Measurements from ENCODE around the gene TMEM233. TPM values are rescaled to one million over a fixed set of nuclear protein-coding genes. Genes with fewer than 3 reads are reported as not detected.
A peak's percentile ranks its signal among the peaks of the same experiment; 100 is the strongest.

Gene TMEM233
- total RNA-seq, 4 donors from 2014 or later, result 0.38 TPM; not detected in 3

DNA sequence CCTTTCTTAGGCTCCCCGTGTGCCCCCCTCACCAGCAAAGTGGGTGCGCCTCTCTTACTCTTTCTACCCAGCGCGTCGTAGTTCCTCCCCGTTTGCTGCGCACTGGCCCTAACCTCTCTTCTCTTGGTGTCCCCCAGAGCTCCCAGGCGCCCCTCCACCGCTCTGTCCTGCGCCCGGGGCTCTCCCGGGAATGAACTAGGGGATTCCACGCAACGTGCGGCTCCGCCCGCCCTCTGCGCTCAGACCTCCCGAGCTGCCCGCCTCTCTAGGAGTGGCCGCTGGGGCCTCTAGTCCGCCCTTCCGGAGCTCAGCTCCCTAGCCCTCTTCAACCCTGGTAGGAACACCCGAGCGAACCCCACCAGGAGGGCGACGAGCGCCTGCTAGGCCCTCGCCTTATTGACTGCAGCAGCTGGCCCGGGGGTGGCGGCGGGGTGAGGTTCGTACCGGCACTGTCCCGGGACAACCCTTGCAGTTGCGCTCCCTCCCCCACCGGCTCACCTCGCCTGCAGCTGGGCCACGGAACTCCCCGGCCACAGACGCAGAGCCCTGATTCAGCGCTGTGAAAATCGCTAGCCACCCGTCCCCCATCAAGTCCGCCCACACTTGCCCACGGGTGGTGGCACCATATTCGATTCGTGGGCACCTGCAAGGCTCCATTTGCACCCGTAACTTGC is 1.3 kb downstream of the TMEM233 start:
- no peaks in the 10 kb centered on the region for H3K36me3 ChIP-seq
- TF ChIP-seq POLR2A (IDR thresholded peaks at IDR 0.05) (no peak), CTCF (IDR thresholded peaks at IDR 0.05) (no peak)

DNA sequence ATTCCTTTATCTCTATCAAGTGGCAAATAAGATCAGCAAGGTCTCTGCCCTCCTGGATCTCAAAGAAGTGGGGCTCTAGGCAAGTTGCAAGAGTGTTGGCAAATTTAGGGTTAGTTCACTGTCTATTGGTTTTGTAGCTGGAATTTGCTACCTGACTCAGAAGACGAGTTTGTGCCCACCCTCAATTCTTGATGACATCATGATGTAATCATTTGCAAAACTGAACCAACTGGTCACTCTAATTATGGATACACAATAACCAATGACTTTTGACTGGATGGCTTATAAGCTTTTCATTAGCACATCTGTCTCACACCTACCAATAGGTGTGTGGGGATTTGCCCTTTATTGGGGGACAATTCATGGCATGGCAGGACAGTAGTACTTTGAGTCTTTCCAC is 4.6 kb downstream of the TMEM233 start:
- Histone ChIP-seq H3K27ac (no peak overlapping the region), H3K9me3 (no peaks in the 10 kb centered on the region), H3K27me3 (no peaks in the 10 kb centered on the region), H3K4me3 (no peak overlapping the region), H3K4me1 (no peaks in the 10 kb centered on the region), H3K36me3 (no peaks in the 10 kb centered on the region)
- TF ChIP-seq POLR2A (IDR thresholded peaks at IDR 0.05), result no peak
- TF ChIP-seq CTCF (IDR thresholded peaks at IDR 0.05), result no peak
- DNase-seq, result no peak

More for the DNA sequence above, 1.3 kb downstream of the TMEM233 start:
- H3K27ac ChIP-seq, result peak overlapping the region in 1 of 4 donors; percentile 4
- H3K4me1 ChIP-seq, result no peaks in the 10 kb centered on the region
- DNase-seq, result no peak
- no peaks in the 10 kb centered on the region for H3K27me3 ChIP-seq
- peak overlapping the region in 3 of 4 donors; percentile 3 to 36 (median 21) for H3K4me3 ChIP-seq
- no peaks in the 10 kb centered on the region for H3K9me3 ChIP-seq

DNA sequence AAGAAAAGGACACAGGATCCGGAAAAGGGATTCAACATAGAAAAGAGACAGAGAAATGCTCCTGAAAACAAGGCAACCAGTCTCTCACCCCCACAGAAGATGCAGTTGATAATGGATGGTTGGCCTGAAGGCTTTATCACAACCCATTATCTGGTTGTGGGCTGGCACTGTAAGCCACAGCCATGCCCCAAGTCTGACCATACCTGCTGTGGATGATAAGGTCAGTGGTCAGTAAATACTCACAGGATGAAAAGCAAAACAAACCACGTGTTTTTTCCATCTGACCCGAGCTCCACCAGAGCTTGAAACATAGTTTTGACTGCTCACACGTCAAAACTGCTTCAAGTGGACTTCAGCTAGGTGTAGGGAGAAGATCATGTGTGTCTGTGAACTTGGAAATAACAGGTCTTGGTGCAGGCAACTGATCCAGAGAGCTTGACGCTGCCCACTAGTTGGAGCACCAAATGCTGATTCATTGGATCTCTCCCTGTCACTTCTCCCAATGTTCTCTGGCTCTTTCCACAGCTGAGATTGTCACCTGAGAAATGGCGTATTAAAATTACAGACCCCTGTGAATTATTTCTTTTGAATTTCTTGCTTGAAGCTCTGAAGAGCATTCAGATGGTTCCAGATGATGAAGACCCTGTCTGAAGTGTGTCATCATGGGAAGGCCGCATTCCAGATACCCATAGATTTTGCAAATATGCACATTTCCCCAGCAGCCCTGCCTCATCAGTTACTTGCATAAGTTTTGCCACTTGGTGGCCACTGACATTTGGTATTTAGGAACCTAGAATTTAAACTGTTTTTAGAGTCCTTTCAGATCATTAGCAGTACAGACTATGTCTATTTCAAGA is 8.5 kb downstream of the TMEM233 start:
- TF ChIP-seq POLR2A (IDR thresholded peaks at IDR 0.05), result no peak
- TF ChIP-seq CTCF (IDR thresholded peaks at IDR 0.05), result no peak
- Histone ChIP-seq H3K27me3 (no peaks in the 10 kb centered on the region), H3K4me1 (no peaks in the 10 kb centered on the region), H3K36me3 (no peaks in the 10 kb centered on the region), H3K9me3 (no peaks in the 10 kb centered on the region), H3K27ac (no peak overlapping the region), H3K4me3 (no peak overlapping the region)
- no peak for DNase-seq

DNA sequence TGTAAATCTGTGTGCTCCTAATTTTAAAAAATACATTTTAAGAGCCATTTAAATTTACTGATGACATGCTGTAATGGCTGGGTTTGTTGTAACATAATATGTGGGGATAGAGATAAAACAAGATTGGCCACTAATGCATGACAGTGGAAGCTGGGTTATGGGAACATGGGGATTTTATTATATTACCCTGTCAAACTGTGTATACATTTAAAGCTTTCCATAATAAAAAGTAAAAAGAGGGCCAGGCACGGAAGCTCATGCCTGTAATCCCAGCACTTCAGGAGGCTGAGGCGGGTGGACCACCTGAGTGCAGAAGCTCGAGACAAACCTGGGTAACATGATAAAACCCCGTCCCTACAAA is 9.1 kb downstream of the TMEM233 start:
- H3K27ac ChIP-seq, result no peak overlapping the region
- H3K4me3 ChIP-seq, result no peak overlapping the region
- H3K27me3 ChIP-seq, result no peaks in the 10 kb centered on the region
- no peaks in the 10 kb centered on the region for H3K4me1 ChIP-seq
- H3K9me3 ChIP-seq, result no peaks in the 10 kb centered on the region
- H3K36me3 ChIP-seq, result no peaks in the 10 kb centered on the region
- TF ChIP-seq POLR2A (IDR thresholded peaks at IDR 0.05), result no peak
- no peak for TF ChIP-seq CTCF (IDR thresholded peaks at IDR 0.05)
- DNase-seq, result no peak

DNA sequence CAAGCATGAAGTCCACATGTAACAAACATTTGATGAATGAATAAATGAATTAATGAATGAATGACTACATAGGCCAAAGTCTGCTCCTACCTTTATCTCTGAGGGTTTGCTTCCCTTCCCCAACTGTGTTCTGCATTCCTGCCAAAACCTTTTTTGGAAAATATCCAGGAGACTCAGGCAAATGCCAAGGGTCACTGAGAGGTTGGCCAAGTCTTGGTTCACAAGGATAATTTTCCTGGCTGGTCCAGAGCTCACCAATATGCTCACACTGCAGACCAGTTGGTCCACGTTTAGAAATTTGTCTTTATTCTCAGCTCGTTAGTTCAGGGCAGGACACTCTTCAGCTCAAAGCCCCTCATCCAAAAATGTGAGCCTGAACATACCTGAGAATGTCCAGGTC is 10.2 kb downstream of the TMEM233 start:
- no peak for DNase-seq
- no peak overlapping the region for H3K27ac ChIP-seq
- no peaks in the 10 kb centered on the region for H3K27me3 ChIP-seq
- H3K9me3 ChIP-seq, result no peaks in the 10 kb centered on the region
- TF ChIP-seq POLR2A (IDR thresholded peaks at IDR 0.05) (no peak), CTCF (IDR thresholded peaks at IDR 0.05) (no peak)
- H3K4me3 ChIP-seq, result no peak overlapping the region
- no peaks in the 10 kb centered on the region for H3K36me3 ChIP-seq
- H3K4me1 ChIP-seq, result no peaks in the 10 kb centered on the region

Measured in Peyer's patch (tissue), 4 donors.